HG03457 (cell line): ENCODE results near the gene GPR84.
"Not testable (repeated sequence)": the region's sequence is repeated elsewhere in the genome, so short reads cannot be mapped to it uniquely, and the experiment has no call there.

Experiments used
- ATAC-seq: cut with Tn5 transposase; IDR thresholded peaks from one replicate; pipeline ENCODE4 v1.9.1; 2021; ENCODE audit warnings: moderate number of reproducible peaks; ENCODE audit not compliant: unreplicated experiment

The GPR84 gene

DNA sequence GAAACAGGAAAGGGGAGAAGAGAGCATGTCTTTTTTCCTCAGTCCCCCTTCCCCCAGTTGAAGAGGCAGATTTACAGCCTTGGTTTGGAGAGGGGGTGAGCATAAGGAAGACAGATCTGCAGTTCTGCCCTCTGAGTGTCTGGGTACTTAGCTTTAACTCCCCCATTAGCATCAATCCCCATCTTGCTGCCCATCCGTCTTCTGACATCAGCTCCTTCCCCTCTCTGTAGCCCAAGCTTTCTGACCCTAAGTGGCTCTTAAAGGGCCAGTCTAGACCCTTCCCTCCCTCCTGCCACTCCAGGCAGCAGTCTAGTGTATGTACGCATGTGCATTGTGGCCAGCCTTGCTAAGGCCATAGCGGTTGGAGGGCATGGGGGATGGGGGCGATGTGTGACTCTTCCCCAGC, 7.3 kb downstream of the GPR84 start:
- ATAC-seq = no peak

DNA sequence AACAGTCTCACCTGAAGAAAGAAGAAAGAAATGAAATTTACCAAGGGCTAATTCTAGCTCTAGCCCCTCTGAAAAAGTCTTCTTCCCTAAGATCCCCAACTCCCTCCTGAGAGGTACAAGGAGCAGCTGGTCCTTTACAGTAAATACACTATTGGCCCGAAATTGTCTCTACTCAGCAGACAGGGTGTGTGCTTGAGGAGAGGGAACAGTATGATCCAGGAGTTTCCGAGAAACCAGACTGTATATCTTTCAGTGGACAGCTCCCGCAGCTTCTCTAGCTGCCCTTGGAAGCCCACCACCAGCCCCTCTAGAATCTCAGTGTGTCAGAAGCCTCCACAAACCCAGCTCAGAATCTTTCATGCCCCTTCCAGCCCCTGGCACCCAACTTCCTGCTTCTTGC, 8.1 kb downstream of the GPR84 start:
- ATAC-seq = no peak

DNA sequence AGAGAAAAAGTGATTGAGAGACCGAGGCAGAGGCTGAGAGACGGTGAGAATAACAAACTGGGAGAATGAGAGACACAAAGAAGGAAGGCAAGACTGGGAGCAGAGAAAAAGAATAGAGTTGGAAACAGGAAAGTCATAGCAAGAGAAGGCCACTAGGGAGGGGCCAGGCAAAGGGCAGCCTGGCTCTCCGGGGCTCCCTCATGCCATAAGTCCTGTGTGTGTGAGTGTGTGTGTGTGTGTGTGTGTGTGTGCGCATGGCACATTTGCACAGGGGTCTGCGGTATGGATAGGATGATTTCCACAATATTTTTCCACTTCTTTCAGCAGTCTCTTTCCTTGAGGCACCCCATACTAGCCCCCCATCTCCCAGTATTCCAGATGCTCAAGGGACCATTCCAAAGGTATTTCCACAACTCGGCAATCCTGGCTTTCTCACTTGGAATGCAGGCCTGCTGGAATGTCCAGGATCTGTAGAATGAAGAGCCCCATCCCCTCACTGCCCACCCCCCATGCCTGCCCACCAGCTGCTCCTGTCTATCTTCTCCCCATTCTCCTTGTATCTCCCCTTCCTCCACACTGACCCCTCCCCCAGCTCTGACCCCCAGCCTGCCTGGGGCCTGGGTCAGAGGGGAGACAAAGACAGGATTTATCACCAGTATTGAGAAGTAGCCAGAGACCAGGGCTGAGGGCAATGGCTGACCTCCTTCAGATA, 9.0 kb downstream of the GPR84 start:
- ATAC-seq = no peak

DNA sequence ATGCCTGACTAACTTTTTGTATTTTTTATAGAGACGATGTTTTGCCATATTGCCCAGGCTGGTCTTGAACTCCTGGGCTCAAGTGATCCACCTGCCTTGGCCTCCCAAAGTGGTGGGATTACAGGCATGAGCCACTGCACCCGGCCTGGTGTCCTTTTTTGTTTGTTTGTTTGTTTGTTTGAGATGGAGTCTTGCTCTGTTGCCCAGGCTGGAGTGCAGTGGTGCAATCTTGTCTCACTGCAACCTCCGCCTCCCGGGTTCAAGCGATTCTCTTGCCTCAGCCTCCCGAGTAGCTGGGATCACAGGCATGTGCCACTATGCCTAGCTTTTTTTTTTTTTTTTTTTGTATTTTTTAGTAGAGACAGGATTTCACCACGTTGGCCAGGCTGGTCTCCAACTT, 10.0 kb downstream of the GPR84 start:
- not testable (repeated sequence) for ATAC-seq

DNA sequence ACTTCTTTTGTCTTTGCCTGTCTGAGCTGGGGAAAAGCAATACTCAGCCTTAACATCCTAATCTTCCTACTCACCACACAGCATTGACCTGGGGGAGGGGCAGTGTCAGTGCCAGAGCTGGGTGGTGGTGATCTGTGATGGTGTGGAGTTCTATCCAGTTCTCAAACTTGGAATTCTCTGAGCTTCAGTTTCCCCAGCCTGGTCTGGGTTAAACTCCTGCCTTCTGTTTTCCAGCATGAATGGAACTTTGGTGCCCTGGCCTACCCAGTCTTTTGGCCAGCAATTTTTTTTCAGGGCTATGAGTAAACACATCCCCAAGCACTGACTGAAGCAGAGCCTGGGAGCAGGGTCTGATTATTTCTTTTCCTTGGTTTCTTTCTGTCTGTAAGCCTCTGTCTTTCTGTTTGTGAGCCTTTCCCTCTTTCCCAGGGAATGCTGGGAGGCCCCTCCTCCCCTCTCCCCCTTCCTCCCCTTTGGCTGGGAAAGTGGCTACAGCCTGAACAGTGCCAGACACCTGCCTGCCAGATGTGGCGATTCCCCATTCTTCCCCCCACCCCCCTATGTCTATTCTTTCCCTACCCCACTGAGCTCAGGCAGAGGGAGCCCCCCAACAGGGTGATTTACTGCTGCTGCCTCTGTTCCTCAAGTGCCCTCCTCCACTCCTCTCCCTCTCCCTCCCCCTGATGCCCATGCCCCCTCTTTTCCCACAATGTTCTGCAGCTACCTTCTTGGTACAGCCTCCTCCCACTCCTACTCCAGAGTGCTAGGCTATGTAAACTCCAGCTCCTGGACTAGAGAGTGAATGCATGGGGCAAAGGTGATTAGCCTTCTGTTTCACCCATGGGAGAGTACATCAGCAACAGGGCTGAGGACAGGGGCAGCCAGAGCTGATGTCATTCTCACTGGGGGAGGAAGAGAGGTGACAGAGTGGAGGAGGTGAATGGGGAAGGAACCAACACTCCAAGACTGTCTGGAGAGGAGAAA, 11.1 kb downstream of the GPR84 start:
- ATAC-seq = no peak

DNA sequence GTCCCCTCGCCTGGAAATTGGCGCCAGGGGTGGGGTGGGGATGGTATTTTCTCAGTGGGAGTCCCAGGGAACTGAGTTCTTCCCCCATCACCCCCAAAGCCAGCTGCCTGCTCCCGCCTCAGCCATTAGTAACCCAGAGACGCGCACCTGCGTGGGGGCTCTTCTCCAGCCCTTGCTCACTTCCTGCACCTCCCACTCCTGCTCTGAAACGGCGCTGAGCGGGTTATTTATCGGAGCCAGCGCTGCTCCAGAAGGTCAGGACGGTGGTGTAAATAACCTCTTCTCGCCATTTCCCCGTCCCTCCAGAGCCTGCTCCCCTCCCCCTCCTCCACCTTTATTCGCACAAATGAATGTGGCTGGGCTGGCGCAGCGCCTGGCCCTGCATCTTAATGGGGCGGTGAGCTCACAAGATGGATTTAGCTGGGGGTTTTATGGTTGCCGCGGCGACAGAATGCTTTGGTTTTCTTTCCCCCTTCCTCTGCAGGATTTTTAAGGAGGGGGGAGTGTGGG, 12.2 kb downstream of the GPR84 start:
- no peak for ATAC-seq

DNA sequence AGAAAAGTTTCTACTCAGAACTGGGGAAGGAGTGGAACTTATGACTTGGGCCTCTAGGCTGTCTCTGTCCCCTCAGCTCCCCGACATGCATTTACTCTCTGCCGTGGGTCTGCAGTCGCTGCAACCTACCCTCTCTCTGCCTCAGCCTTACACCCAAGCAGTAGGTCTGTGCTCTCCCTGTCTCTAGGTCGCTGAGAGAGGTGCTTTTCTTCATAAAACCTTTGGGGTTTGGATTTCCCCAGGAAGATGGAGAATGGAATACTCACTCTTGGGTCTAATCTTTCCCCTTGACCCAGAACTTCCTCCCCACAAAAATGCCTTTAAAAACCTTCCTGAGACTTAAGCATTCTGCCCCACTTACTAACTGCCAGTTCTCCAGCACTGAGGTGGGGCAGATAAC, 12.9 kb downstream of the GPR84 start:
- no peak for ATAC-seq

DNA sequence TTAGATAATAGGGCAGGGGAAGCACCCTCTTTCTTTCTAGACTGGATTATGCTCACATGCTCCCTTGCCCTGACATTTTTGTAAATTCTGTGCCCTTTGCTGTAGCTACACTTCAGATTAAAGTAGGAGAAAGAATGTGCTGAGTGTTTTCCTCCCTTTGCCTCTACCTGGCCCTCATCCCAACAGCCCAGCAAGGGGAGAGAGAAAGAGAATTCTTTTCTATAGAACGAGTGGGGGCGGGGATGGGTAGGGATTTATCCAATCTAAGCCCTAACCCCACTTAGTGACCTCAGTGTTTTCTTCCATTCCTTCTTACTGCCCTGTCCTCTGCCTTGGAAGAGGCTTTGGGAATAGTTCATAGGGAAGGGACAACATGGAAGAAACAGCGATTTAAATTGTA, 13.5 kb downstream of the GPR84 start:
- no peak for ATAC-seq

DNA sequence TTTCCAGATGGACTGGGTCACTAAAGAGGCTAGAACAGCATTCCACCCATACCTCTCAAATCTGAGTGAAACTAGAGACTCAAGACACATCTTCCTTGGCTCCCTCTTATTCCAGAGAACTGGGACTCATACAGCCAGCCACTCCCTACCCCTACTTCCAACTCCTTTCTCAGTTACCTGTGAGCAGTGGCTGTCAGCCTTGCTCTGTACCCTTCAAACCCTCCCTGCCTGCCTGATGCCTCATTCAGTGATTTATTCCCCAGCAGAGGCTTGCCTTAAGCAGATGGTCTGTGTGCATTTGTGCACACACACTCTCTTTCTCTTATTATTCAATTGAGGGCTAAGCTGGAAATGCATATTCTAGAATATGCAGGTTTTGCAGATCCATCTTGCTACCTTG, 14.6 kb downstream of the GPR84 start:
- ATAC-seq = no peak

DNA sequence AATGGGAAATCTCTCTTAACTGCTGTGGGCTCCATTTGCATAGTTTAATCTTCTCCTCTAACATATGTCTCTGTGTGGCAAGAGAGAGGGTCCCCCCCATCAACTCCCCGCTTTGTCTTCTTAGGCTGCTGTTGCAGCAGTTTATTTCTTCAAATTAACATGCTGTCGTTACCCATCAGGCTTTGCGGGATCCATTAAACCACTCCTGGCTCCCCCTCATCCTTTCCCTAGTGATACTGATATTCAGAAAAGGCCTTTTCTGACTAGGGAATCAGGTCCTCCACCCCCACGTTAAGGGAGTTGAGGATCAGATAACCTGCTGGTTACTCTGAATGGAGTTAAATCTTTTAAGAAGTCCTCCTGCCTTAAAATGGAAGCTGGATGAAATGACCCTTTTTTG, 15.2 kb downstream of the GPR84 start:
- ATAC-seq = no peak

DNA sequence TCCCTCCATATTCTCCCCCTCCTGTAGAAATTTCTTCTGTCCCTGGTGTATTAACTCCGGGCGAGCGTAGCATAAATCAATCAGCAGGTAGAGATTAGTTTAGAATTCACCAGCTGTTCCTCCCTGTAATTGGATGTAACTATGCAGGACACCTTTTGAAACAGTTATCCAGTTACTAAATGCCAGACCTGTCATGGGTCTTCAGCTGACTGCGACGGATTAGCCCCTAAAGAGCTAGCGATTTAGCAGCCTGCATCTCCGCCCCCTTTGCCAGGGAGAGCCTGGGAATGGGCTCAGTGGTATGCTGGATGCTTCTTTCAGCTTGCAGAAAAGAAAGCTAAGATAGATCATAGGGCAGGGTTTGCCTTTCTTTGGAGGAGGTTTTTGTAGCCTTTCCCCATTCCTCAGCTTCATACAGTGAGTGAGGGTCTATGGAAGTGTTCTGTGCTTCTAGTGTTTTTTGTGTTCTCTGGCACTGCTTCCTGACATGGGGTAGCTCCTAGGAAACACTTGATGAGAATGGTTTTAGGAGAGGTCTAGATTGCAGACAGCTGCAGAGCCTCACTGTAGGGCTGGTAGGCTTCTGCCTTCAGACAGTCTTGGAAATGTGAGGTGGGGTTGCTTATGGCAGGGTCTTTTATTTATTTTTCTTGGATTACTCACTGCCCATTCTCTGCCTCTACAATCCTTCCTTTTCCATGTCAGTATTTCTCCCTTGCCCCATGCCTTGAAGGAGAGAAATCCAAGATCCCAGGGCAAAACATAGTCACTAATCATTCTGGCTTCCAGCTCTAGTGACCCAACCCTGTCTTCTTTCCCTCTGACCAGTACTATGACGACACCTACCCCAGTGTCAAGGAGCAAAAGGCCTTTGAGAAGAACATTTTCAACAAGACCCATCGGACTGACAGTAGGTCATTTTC, 22.6 kb downstream of the GPR84 start:
- no peak for ATAC-seq

DNA sequence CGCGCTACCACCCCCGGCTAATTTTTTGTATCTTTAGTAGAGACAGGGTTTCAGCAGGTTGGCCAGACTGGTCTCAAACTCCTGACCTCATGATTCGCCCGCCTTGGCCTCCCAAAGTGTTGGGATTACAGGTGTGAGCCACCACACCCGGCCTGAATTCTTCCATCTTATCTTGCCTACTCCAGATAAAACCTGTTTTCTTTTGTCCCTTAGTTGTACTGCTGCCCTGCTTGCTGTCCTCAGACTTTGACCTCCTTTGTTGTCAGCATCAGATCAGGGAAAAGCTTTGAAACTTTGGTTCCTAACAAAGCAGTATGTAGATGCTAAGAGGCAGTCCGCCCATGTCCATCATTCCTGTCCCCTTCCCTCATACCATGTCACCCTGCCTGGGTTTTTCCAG, 23.4 kb downstream of the GPR84 start:
- no peak for ATAC-seq

DNA sequence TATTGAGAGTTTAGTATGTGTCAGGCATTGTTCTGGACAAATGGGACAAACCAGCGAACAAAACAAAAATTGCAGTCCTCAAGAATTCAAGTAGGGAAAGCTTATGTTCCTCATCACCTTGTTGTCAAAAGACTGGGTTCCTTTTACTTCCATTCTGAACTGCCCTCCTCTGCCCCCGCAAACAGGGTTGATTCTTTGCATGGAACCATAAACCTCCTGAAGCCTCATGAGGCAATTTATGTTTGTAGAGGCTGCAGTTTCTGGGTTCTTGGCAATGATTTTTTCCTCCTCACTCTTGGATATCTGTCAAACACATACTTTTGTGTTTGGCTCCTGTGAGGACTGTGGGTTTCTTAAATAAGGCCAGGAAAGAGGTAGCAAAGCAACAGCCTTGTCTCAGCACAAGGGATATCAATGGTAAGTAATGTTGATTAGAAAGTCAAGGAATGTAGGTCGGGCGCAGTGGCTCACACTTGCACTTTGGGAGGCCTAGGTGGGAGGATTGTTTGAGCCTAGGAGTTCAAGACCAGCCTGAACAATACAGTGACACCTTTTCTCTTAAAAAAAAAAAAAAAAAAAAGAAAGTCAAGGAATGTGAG, 25.5 kb downstream of the GPR84 start:
- no peak for ATAC-seq

DNA sequence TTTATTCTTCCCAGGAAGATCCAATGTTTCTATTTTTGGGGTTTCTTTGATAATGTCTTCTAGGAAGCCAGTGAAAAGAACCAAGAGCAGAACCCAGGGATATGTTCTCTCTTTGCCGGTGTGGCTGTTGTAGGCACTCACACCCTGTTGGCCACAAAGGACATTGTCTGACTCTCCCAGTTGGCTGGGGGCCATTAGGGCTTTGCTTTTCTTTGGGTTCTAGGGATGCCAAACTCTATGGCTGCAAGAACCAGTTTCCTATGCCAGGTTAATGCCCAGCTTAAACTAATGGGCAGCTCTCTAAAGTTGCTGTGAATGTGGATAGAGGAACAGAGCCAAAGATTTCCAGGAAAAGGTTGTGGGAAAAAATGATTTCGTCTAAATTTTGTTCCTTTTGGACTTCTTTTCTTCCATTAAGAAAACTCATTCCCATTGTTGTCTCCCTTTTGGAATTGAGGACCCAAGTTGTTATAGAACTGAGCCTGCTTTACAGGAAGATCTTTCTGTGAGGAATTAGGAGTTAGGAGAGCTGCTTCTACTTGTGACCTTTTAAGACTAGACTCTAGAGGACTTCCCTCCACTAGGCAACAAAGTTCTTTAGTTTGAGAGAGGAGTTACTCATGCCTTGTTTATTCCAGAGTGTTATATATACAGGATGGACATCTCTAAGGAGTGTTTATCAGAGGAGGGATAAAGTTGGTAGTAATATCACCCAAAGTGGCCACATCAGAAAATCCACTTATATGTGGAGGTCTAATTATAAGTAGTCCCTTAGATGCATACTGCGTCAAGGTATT, 26.2 kb downstream of the GPR84 start:
- no peak for ATAC-seq

DNA sequence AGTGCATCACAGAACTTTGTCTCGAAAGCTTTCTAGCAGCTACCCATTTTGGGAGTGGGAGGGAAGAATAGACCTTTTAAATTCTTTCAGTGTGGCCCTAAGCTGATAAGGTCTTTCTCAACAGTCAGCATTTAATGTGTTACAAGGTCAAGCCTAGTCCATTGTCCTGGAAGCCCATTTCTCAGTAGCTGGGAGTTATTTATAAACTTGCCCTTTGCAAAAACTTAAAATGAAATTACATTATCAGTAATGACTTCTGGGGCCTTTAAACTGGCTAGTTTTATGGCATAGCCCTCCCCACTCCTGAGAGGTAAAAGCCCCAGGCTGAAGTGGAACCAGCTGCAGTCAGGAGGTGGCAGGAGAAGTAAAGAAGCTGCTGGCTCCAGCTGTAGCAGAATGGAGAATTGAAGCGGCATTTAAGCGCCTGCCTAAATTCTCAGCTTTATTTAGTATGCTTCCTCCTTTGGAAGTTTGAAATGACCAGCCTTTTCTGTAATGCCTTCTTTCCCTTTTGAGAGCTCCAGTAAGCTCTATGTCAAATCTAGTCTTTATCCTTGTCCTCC, 26.9 kb downstream of the GPR84 start:
- no peak for ATAC-seq

DNA sequence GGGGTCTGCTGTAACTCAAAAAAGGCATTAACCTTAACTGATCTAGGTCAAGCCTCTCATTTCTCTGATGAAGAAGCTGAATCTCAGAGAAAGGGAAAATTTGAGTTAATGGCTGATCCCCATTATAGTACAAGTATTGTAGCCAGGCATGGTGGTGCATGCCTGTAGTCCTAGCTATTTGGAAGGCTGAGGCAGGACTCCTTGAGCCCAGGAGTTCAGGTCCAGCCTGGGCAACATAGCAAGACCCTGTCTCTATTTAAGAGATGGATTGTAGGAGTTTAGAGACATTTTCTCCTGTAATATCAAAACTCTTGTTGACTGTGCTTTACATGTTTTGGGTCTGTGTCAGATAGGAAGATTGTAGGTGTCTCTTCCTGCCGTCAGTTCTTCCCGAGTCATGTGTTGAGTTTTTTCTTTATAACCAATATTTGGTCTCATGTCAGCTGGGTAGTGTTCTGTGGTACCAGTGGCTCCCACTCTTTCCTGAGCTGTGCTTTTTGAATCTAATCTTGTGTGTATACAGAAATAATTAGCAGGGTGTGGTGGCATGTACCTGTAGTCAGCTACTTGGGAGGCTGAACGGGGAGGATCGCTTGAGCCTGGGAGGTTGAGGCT, 30.8 kb downstream of the GPR84 start:
- ATAC-seq = no peak

DNA sequence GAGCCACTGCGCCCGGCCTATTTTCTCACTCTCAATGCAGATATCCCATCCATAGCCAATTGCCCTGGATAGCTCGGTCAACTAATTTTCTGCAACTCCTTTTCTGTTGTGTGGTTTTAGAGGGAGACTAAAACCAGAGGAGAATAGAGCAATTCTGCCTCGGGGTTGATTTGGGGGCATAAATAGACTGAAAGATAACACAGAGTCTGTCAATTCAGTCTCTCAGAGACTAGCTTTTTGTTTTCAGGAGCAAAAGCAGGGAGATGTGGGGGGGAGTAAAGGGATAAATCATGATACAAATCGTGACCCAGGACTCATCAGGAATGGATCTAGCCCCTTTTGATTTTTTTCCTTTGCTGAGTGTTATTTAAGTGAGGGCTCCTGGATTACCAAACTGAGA, 32.8 kb downstream of the GPR84 start:
- ATAC-seq = no peak

DNA sequence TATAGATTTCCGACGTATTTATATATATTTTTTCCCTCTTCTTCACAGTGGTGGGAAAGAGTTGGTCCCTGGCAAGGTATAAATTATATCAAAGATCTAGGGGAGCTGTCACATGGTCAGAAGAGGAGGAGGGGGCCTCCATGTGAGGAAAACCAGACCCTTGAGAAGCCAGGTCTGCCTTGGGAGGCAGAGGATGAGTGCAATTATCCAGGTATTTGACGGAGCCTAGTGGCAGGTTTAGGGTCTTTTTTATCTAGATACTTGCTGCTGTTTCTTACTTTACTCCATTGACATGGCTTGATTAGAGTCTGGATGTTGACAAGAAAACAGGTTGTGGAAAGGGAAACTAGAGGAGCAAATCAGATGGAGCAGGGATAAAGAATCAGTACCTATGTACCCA, 33.8 kb downstream of the GPR84 start:
- no peak for ATAC-seq

DNA sequence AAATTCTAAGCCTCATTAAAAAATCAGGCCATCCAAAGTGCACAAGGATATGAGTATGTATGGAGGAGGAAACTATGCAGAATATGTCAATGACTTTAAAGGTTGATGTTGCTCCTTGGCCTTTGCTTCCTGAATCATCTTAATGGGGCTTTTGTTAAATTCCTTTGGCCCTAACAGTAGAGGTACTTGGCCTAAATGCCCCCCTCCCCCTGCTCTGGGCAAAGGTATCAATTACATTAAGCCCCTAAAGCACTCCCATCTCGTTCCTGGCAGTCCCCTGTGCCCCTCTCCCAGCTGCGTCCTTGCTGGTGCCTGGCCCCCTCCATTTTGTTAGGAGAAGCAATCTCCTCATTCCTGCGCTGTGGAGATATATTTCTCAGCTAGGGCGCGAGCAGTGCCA, 34.5 kb downstream of the GPR84 start:
- no peak for ATAC-seq
